Measurements from ENCODE around the gene ARFGEF3.
"Not testable (repeated sequence)": the region's sequence is repeated elsewhere in the genome, so short reads cannot be mapped to it uniquely, and the experiment has no call there.

DNA sequence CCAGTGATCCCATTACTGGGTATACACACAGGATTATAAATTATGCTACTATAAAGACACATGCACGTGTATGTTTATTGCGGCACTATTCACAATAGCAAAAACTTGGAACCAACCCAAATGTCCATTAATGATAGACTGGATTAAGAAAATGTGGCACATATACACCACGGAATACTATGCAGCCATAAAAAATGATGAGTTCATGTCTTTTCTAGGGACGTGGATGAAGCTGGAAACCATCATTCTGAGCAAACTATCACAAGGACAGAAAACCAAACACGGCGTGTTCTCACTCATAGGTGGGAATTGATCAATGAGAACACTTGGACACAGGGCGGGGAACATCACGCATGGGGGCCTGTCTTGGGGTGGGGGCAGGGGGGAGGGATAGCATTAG lies 206.9 kb downstream of the ARFGEF3 start:
- not testable (repeated sequence) for TF ChIP-seq CTCF (conservative IDR thresholded peaks at IDR 0.05; ENCODE audit: low read depth, low read length); EZH2 (IDR thresholded peaks at IDR 0.05; ENCODE audit: low read length, unreplicated experiment)
